ENCODE results near the gene FOXB2.

DNA sequence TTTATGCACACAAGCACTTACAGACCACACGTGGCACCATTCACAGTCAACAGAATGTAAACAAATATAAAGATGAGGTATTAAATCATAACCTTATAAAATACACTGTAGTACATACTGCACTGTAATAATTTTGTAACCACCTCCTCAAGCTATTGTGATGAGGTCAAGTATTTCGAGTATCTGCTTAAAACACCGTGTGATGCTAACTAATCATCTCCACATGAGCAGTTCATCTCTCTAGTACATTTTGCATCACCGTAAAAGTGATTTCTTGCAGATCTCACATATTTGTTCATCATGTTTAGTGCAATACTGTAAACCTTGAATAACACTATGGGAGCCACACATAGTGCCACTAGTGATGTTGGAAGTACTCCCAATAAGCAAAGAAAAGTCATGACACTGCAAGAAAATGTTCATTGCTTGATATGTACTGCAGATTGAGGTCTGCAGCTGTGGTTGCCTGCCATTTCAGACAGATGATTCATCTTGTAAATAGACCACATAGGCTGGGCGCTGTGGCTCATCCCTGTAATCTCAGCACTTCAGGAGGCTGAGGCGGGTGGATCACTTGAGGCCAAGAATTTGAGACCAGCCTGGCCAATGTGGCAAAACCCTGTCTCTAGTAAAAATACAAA is 44.3 kb downstream of the FOXB2 start:
- TF ChIP-seq, protein P1, sequence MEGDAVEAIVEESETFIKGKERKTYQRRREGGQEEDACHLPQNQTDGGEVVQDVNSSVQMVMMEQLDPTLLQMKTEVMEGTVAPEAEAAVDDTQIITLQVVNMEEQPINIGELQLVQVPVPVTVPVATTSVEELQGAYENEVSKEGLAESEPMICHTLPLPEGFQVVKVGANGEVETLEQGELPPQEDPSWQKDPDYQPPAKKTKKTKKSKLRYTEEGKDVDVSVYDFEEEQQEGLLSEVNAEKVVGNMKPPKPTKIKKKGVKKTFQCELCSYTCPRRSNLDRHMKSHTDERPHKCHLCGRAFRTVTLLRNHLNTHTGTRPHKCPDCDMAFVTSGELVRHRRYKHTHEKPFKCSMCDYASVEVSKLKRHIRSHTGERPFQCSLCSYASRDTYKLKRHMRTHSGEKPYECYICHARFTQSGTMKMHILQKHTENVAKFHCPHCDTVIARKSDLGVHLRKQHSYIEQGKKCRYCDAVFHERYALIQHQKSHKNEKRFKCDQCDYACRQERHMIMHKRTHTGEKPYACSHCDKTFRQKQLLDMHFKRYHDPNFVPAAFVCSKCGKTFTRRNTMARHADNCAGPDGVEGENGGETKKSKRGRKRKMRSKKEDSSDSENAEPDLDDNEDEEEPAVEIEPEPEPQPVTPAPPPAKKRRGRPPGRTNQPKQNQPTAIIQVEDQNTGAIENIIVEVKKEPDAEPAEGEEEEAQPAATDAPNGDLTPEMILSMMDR (IDR thresholded peaks at IDR 0.05): no peak
- no peak for TF ChIP-seq EP300 (IDR thresholded peaks at IDR 0.05)

All from ovary (tissue), 3 donors.